Karpas-422 (cell line): ENCODE measurements around the gene ARPC5. TPM values are rescaled to one million over a fixed set of nuclear protein-coding genes. Genes with fewer than 3 reads are reported as not detected.

Source experiments
- DNase-seq: peaks from one replicate; pipeline ENCODE4 v3.0.0-alpha.2; 2015
- H2AFZ ChIP-seq: fragments of 200-600 bp; sonication (generic); 2 replicates; pipeline ENCODE4 v1.6.1; 2014; ENCODE audit warnings: antibody characterized with exemption, low read length, mixed read lengths
- H3K27ac ChIP-seq: fragments of 200-600 bp; sonication (generic); 2 replicates; pipeline ENCODE4 v1.5.1; 2014; ENCODE audit warnings: mild to moderate bottlenecking, low read length, moderate library complexity
- H3K27me3 ChIP-seq: fragments of 200-600 bp; sonication (generic); 2 replicates; pipeline ENCODE4 v1.6.1; 2014; ENCODE audit warnings: low read length, mixed read lengths
- H3K36me3 ChIP-seq: fragments of 200-600 bp; sonication (generic); 2 replicates; pipeline ENCODE4 v1.6.1; 2014; ENCODE audit warnings: low read length, mixed read lengths; ENCODE audit not compliant: insufficient read depth
- H3K4me1 ChIP-seq: fragments of 200-600 bp; sonication (generic); 2 replicates; pipeline ENCODE4 v1.6.1; 2014; ENCODE audit warnings: mild to moderate bottlenecking, low read length, mixed read lengths
- H3K4me2 ChIP-seq: fragments of 200-600 bp; sonication (generic); 2 replicates; pipeline ENCODE4 v1.6.1; 2014; ENCODE audit warnings: low read length, low read depth, mild to moderate bottlenecking; ENCODE audit not compliant: poor library complexity, severe bottlenecking
- H3K4me3 ChIP-seq: fragments of 200-600 bp; sonication (generic); 2 replicates; pipeline ENCODE4 v1.5.1; 2014; ENCODE audit warnings: mild to moderate bottlenecking, antibody characterized with exemption, low read length, mixed read lengths
- H3K79me2 ChIP-seq: fragments of 200-600 bp; sonication (generic); 2 replicates; pipeline ENCODE4 v1.6.1; 2014; ENCODE audit warnings: mild to moderate bottlenecking, low read length, mixed read lengths
- H3K9ac ChIP-seq: fragments of 200-600 bp; sonication (generic); 2 replicates; pipeline ENCODE4 v1.6.0; 2014; ENCODE audit warnings: low read length
- H3K9me2 ChIP-seq: fragments of 200-600 bp; sonication (generic), shearing (Covaris generic); replicated peaks from 2 replicates; pipeline ENCODE4 v1.6.0; 2014; ENCODE audit warnings: mild to moderate bottlenecking, low read length, moderate library complexity; ENCODE audit not compliant: insufficient read depth
- H3K9me3 ChIP-seq: fragments of 300-700, 200-600 bp; sonication (generic); 2 replicates; pipeline ENCODE4 v1.6.1; 2014; ENCODE audit warnings: low read length, mixed read lengths
- H4K20me1 ChIP-seq: fragments of 200-600 bp; sonication (generic); 2 replicates; pipeline ENCODE4 v1.6.1; 2014; ENCODE audit warnings: mild to moderate bottlenecking, antibody characterized with exemption, low read length, low read depth; ENCODE audit not compliant: insufficient read depth
- total RNA-seq: library from RNA; depleted of rRNA; stranded (reverse); fragments of >200 nt; shearing (Covaris generic); gene quantifications from 2 replicates; pipeline ENCODE4 v1.2.3, GENCODE V29; 2014; ENCODE audit warnings: low replicate concordance

Gene ARPC5
- total RNA-seq, 1 experiment from 2014 or later, result 238 TPM

DNA sequence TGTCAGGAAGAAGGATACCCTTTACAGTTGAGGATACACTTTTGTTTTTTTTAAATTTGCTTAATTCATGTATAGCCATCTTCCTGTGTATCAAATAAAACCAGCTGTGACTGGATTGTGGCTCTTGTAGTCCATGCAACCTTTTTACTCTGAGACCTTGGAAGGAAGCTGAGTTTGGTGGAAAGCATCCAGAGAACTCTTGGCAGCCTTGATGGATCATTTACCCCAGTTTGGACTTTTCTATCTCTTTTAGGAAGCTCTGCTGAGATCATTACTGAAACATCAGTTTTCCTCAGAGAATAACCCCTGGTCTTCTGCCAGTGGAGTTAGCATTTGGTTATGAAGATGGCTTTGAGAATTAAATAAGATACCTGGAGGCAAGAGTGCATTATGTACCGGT, 38.8 kb upstream of the ARPC5 start:
- no peaks in the 10 kb centered on the region for H3K27me3 ChIP-seq
- no peaks in the 10 kb centered on the region for H4K20me1 ChIP-seq
- H3K9me3 ChIP-seq, result no peaks in the 10 kb centered on the region
- H2AFZ ChIP-seq, result no peak overlapping the region
- no peak for DNase-seq
- no peak overlapping the region for H3K4me3 ChIP-seq
- no peaks in the 10 kb centered on the region for H3K79me2 ChIP-seq
- H3K9me2 ChIP-seq, result no peaks in the 10 kb centered on the region
- no peaks in the 10 kb centered on the region for H3K4me1 ChIP-seq
- no peak overlapping the region for H3K4me2 ChIP-seq
- no peak overlapping the region for H3K27ac ChIP-seq
- H3K9ac ChIP-seq, result no peak overlapping the region
- no peaks in the 10 kb centered on the region for H3K36me3 ChIP-seq

DNA sequence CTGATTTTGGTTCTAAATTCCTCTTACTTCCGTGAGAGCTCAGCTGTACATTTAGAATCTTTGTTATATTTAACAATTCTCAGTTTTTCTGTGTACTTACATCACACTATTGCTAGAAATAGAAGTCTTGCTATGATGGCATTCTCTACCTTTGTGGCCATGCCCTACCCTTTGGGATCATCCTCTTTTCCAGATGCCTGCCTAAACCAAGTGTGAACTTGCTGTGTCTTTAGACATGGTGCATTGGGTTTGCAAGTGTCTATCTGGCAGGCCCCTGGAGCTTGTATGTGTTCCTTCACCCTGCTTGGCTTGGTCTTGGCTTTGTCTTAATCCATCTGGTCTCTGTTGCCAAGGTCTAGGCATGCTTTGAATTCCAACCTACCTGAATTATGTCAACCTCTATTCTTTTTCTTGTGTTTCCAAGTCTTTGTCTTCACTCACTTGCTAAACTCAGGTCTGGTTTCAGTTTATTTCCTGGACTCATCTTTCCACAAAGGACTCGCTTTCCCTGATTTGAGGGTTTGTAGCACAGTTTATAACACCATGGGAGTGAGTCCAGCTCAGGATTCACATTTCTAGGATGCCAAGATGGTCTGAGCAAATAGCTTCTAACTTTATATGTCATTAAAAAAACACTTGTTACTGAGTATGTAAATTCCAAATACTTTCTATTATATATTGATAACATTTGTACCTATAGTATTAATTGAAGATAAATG, 38.2 kb upstream of the ARPC5 start:
- DNase-seq, result no peak
- Histone ChIP-seq H4K20me1 (no peaks in the 10 kb centered on the region), H3K36me3 (no peaks in the 10 kb centered on the region), H3K27me3 (no peaks in the 10 kb centered on the region), H3K9ac (no peak overlapping the region), H3K27ac (no peak overlapping the region), H3K9me2 (no peaks in the 10 kb centered on the region), H3K4me1 (no peaks in the 10 kb centered on the region), H3K4me3 (no peak overlapping the region), H3K9me3 (no peaks in the 10 kb centered on the region), H3K4me2 (no peak overlapping the region), H3K79me2 (no peaks in the 10 kb centered on the region), H2AFZ (no peak overlapping the region)

DNA sequence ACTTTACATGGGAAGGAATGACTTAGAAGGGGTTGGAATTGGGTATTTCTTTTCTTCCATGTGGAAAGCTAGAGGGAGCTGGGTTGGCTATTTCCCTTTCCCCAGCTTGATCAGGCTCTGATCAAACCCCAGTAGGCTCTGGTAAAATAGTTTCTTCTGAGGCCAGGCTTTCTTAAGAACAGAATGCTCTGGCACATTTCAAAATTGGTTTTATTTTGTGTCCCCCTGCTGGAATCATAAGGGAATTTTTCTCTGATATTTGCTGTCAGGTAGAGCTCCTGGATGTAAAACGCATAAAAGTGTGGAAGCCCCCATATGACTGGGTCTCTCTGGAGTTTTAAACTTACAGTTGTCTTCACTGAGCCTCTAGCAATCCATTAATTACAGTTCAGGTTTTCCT, 34.6 kb upstream of the ARPC5 start:
- DNase-seq, result no peak
- Histone ChIP-seq H3K79me2 (no peaks in the 10 kb centered on the region), H3K4me3 (no peak overlapping the region), H3K36me3 (no peaks in the 10 kb centered on the region), H3K9me2 (no peaks in the 10 kb centered on the region), H4K20me1 (no peaks in the 10 kb centered on the region), H3K9me3 (no peaks in the 10 kb centered on the region), H3K4me1 (no peaks in the 10 kb centered on the region), H3K27ac (no peak overlapping the region), H3K27me3 (no peaks in the 10 kb centered on the region), H2AFZ (no peak overlapping the region), H3K4me2 (no peak overlapping the region), H3K9ac (no peak overlapping the region)

DNA sequence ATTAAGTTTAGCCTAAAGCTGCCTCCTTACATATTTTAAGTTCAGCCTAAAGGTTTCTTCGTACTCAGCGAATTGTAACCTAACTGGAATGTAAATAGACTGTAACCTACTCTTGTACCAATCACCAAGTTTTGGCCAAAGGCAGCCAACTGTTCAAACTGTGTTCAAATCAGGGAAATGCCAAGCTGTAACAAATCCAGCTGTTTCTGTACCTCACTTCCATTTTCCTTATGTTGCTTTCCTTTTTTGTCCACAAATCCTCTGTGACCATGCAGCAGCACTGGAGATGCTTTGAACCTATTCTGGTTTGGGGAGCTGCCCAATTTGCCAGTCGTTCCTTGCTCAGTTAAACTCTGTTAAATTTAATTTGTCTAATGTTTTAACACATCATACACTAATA, 20.8 kb upstream of the ARPC5 start:
- no peaks in the 10 kb centered on the region for H3K36me3 ChIP-seq
- no peak overlapping the region for H3K4me2 ChIP-seq
- no peaks in the 10 kb centered on the region for H3K27me3 ChIP-seq
- no peak for DNase-seq
- H3K4me1 ChIP-seq, result peaks cover 14% of the 10 kb centered on the region
- no peaks in the 10 kb centered on the region for H3K79me2 ChIP-seq
- no peaks in the 10 kb centered on the region for H3K9me2 ChIP-seq
- H3K27ac ChIP-seq, result no peak overlapping the region
- no peak overlapping the region for H3K9ac ChIP-seq
- no peaks in the 10 kb centered on the region; the same call in 1 of the 2 replicates for H4K20me1 ChIP-seq
- H3K4me3 ChIP-seq, result no peak overlapping the region
- no peaks in the 10 kb centered on the region for H3K9me3 ChIP-seq
- no peak overlapping the region for H2AFZ ChIP-seq

DNA sequence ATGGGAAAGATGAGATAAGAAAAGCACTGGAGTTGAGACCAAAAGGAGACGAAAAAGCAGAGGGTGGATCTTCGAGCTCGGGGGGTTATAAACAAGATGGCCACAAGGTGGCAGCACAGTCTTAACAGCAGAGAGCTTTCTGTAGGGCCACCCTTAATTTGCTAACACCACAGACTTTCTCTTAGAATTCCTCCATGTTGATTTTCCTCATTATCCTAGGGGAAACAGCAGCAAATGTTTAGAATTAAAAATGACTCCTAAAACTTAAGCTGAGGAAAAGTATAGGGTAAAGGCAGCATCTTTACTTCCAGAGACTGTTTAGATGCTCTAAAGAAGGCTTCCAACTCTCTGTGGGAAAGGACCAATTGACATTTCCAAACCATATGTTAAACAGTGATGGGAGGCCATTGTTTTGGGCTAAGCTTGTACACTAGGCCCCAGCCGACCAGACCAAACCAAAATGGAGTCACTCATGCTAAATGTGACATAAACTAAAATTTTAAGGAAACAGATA, 20.0 kb upstream of the ARPC5 start:
- DNase-seq, result peak; percentile 90
- Histone ChIP-seq H3K27ac (no peak overlapping the region), H3K79me2 (no peaks in the 10 kb centered on the region), H4K20me1 (no peaks in the 10 kb centered on the region; the same call in 1 of the 2 replicates), H3K9me3 (no peaks in the 10 kb centered on the region), H3K27me3 (no peaks in the 10 kb centered on the region), H3K9me2 (no peaks in the 10 kb centered on the region), H3K9ac (no peak overlapping the region), H3K4me3 (no peak overlapping the region), H3K4me2 (no peak overlapping the region), H2AFZ (no peak overlapping the region), H3K36me3 (no peaks in the 10 kb centered on the region), H3K4me1 (peaks cover 14% of the 10 kb centered on the region)

DNA sequence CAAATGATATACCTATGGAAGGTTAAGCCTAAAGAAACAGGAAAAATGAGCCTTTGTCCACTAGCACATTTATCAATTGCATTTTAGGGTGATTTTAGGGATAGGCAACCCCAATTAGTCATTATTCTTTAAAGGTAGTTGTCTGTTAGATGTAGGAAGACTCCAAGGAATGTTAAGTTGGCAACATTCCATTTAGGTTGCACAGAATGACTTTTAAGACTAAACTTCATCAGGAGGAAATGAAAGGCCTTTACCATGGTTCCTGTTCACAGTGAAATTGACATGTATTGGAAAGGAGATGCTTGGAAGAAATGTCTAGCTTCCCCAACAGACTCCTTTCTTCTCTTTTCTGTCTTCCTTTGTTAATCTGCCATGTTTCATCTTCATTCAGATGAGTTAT, 19.1 kb upstream of the ARPC5 start:
- Histone ChIP-seq H3K27me3 (no peaks in the 10 kb centered on the region), H3K9ac (no peak overlapping the region), H3K4me2 (no peak overlapping the region), H3K4me3 (no peak overlapping the region), H3K36me3 (no peaks in the 10 kb centered on the region), H3K27ac (no peak overlapping the region), H3K4me1 (peaks cover 14% of the 10 kb centered on the region), H3K79me2 (no peaks in the 10 kb centered on the region), H3K9me3 (no peaks in the 10 kb centered on the region), H3K9me2 (no peaks in the 10 kb centered on the region), H4K20me1 (no peaks in the 10 kb centered on the region; the same call in 1 of the 2 replicates), H2AFZ (no peak overlapping the region)
- DNase-seq, result no peak

DNA sequence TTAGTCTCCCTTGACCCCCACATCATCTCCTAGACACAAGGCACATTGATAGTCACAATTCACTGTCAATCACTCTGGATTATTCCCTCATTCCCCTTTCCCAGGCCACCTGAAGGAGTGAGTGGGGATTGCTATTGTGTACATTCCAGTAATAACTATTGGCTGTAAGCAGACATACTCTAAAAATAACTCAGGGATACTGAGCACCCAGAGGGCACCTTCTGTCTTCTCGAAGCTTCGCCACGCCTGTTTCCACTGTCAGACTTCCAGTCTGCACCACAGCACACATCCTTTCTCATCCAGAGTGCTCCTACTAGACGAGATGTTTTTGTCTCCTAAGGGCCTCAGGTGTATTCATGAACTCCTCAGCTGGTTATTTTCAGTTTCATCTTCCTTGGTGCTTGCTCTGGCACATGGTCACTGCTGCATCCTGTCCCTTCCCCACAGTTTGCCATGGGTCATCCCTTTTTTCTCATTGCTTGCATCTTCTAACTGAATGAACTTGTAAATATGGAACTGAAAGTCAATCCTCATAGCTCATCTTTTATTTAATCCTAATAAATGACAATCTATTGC, 18.4 kb upstream of the ARPC5 start:
- Histone ChIP-seq H3K36me3 (no peaks in the 10 kb centered on the region), H3K27ac (no peak overlapping the region), H3K4me2 (no peak overlapping the region), H4K20me1 (no peaks in the 10 kb centered on the region; the same call in 1 of the 2 replicates), H2AFZ (no peak overlapping the region), H3K4me3 (no peak overlapping the region), H3K9ac (no peak overlapping the region), H3K4me1 (peaks cover 14% of the 10 kb centered on the region), H3K9me2 (no peaks in the 10 kb centered on the region), H3K79me2 (no peaks in the 10 kb centered on the region), H3K9me3 (no peaks in the 10 kb centered on the region), H3K27me3 (no peaks in the 10 kb centered on the region)
- DNase-seq, result no peak

DNA sequence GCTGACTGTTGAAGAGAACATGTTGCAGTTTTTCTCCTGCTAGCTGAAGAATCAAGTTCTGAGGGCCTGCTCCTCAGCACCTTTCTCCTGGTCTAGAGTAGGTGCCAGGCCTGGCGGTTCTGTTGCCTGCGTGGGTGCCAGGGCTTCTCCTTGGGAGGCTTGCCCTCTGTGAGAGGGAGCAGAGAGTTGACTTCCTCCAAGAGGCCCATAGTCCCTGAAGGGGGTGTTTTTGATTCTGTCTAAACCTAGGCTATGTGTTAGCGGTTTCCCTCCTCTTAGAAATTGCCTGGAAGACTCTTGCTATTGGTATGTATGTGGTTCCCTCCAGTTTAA, 17.8 kb upstream of the ARPC5 start:
- Histone ChIP-seq H3K27ac (no peak overlapping the region), H2AFZ (no peak overlapping the region), H3K9me2 (no peaks in the 10 kb centered on the region), H3K36me3 (no peaks in the 10 kb centered on the region), H3K4me2 (peak overlapping the region; percentile 10), H3K4me1 (peaks cover 14% of the 10 kb centered on the region), H4K20me1 (no peaks in the 10 kb centered on the region; the same call in 1 of the 2 replicates), H3K27me3 (no peaks in the 10 kb centered on the region), H3K79me2 (no peaks in the 10 kb centered on the region), H3K9ac (no peak overlapping the region), H3K9me3 (no peaks in the 10 kb centered on the region), H3K4me3 (no peak overlapping the region)
- no peak for DNase-seq
